Smooth muscle cell (in vitro differentiated cells): ENCODE results near the gene TM9SF4. TPM values are rescaled to one million over a fixed set of nuclear protein-coding genes. Genes with fewer than 3 reads are reported as not detected.

Experiments
- DNase-seq: peaks from one replicate; lab custom pipeline; 2025; ENCODE audit not compliant: unreplicated experiment; lab: John Stamatoyannopoulos, UW
- H2AFZ ChIP-seq: fragments of 200-600 bp; sonication (generic); 2 replicates; pipeline ENCODE4 v1.6.0; 2016; ENCODE audit warnings: antibody characterized with exemption, low read depth, mild to moderate bottlenecking
- H3F3A ChIP-seq: fragments of 200-600 bp; sonication (generic); 2 replicates; pipeline ENCODE4 v1.6.0; 2017; ENCODE audit warnings: antibody characterized with exemption, low read depth
- H3K27ac ChIP-seq: fragments of 200-600 bp; sonication (generic); 2 replicates; pipeline ENCODE4 v1.5.1; 2016; ENCODE audit warnings: low read depth, mild to moderate bottlenecking
- H3K27me3 ChIP-seq: fragments of 200-600 bp; sonication (generic); 2 replicates; pipeline ENCODE4 v1.6.1; 2016; ENCODE audit warnings: low read depth, mild to moderate bottlenecking
- H3K36me3 ChIP-seq: fragments of 200-600 bp; sonication (generic); 2 replicates; pipeline ENCODE4 v1.5.1; 2016; ENCODE audit warnings: low read depth
- H3K4me1 ChIP-seq: fragments of 200-600 bp; sonication (generic); 2 replicates; pipeline ENCODE4 v1.5.1; 2016; ENCODE audit warnings: low read depth
- H3K4me2 ChIP-seq: fragments of 200-600 bp; sonication (generic); 2 replicates; pipeline ENCODE4 v1.6.0; 2016; ENCODE audit warnings: mild to moderate bottlenecking
- H3K4me3 ChIP-seq: fragments of 200-600 bp; sonication (generic); 2 replicates; pipeline ENCODE4 v1.5.1; 2016; ENCODE audit warnings: mild to moderate bottlenecking
- H3K79me2 ChIP-seq: fragments of 200-600 bp; sonication (generic); 2 replicates; pipeline ENCODE4 v1.6.0; 2016; ENCODE audit warnings: low read depth, mild to moderate bottlenecking
- H3K9ac ChIP-seq: fragments of 200-600 bp; sonication (generic); 2 replicates; pipeline ENCODE4 v1.6.0; 2016; ENCODE audit warnings: low read depth
- H3K9me3 ChIP-seq: fragments of 200-600 bp; sonication (generic); replicated peaks from 2 replicates; pipeline ENCODE4 v1.5.1; 2016; ENCODE audit warnings: low read depth
- H4K20me1 ChIP-seq: fragments of 200-600 bp; sonication (generic); 2 replicates; pipeline ENCODE4 v1.6.0; 2016; ENCODE audit warnings: low read depth
- WGBS: methylation state at CpG from one replicate; pipeline ENCODE4 v1.1.7; 2016; ENCODE audit warnings: low lambda C conversion rate; 5-methylcytosine and 5-hydroxymethylcytosine counted together
- polyA plus RNA-seq: library from polyadenylated mRNA; unstranded; fragments of >200 nt; fragmentation: Nextera tagmentation; extraction: Ambion mirVana; gene quantifications from 2 replicates; pipeline ENCODE4 v1.2.1, GENCODE V29; 2016
- total RNA-seq: library from RNA; depleted of rRNA; stranded (reverse); fragments of >200 nt; gene quantifications from 2 replicates; pipeline ENCODE4 v1.2.3, GENCODE V29; 2014
- TF ChIP-seq, protein P1 (sequence below): fragments of 200-600 bp; sonication (generic); IDR thresholded peaks from 2 replicates; pipeline ENCODE4 v1.5.1; 2017; ENCODE audit warnings: borderline replicate concordance, mild to moderate bottlenecking, antibody characterized with exemption; ENCODE audit not compliant: insufficient read depth, poor library complexity, severe bottlenecking

TM9SF4 gene
- total and polyA plus RNA-seq, 2 experiments from 2014 or later, result 59.2 to 90.2 TPM

DNA sequence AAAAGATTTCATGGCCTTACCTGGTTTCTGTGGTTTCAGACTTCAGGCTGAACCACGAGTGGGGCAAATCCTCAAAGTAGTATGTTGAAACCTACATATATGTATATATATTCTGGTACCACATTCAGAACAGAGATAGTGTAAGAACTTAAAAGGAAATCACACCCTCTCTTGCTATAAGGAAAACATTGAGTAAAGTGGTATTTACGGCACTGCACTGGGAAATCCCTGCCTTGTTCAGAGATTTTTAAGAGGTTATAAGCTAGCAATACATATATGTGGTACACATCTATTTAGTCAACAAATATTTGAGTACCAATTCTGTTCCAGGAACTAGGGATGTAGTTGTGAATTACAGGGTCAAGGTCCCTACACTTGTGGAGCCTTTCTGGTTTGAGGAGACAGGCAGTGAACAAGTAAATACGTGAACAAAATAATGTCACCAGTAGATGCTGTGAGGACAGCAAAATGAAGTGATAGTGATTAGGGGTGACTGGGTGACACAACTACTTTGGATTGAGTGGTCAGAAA, 1.7 kb downstream of the TM9SF4 start:
- Histone ChIP-seq H3K27ac (no peak overlapping the region), H3K4me3 (peak overlapping the region; percentile 78), H2AFZ (no peak overlapping the region), H3K4me1 (peaks cover 13% of the 10 kb centered on the region), H3K9ac (peak overlapping the region; percentile 99), H3K27me3 (peaks cover 5% of the 10 kb centered on the region), H3K79me2 (peaks cover 66% of the 10 kb centered on the region), H3K36me3 (no peaks in the 10 kb centered on the region), H3K4me2 (peak overlapping the region; percentile 99), H3K9me3 (no peaks in the 10 kb centered on the region), H4K20me1 (peaks cover 51% of the 10 kb centered on the region), H3F3A (peaks cover 10% of the 10 kb centered on the region)
- TF ChIP-seq, protein P1, sequence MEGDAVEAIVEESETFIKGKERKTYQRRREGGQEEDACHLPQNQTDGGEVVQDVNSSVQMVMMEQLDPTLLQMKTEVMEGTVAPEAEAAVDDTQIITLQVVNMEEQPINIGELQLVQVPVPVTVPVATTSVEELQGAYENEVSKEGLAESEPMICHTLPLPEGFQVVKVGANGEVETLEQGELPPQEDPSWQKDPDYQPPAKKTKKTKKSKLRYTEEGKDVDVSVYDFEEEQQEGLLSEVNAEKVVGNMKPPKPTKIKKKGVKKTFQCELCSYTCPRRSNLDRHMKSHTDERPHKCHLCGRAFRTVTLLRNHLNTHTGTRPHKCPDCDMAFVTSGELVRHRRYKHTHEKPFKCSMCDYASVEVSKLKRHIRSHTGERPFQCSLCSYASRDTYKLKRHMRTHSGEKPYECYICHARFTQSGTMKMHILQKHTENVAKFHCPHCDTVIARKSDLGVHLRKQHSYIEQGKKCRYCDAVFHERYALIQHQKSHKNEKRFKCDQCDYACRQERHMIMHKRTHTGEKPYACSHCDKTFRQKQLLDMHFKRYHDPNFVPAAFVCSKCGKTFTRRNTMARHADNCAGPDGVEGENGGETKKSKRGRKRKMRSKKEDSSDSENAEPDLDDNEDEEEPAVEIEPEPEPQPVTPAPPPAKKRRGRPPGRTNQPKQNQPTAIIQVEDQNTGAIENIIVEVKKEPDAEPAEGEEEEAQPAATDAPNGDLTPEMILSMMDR, result no peak
- DNase-seq, result no peak
- WGBS, result 92% methylated on average over 3 of the region's 3 CpGs

DNA sequence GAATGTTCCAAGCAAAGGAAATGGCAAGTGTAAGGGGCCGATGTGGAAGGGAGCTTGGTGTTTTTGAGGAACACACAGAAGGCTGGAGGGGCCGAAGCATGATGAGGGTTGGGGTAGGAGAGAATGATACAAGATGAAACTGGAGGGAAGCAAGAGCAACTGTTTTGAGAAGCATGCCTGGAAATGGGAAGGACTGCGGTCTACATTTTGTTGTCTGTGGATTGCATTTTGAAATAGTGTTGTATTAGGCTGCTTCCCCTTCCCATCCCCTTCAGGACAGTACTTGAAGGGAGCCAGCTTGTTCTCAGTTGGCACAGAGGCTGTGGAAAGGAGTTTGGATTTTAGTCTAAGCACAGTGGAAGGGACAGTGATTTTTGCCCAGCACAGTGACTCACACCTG, 2.2 kb downstream of the TM9SF4 start:
- Histone ChIP-seq H3K27ac (no peak overlapping the region), H3K9ac (no peak overlapping the region), H3K9me3 (no peaks in the 10 kb centered on the region), H3K79me2 (peaks cover 71% of the 10 kb centered on the region), H3F3A (peaks cover 10% of the 10 kb centered on the region), H3K4me2 (peak overlapping the region; percentile 99), H3K27me3 (peaks cover 3% of the 10 kb centered on the region), H2AFZ (no peak overlapping the region), H3K36me3 (no peaks in the 10 kb centered on the region), H4K20me1 (peaks cover 57% of the 10 kb centered on the region), H3K4me1 (peaks cover 13% of the 10 kb centered on the region), H3K4me3 (no peak overlapping the region)
- WGBS, result 97% methylated on average over 3 of the region's 3 CpGs
- no peak for DNase-seq
- TF ChIP-seq, protein P1, result no peak

DNA sequence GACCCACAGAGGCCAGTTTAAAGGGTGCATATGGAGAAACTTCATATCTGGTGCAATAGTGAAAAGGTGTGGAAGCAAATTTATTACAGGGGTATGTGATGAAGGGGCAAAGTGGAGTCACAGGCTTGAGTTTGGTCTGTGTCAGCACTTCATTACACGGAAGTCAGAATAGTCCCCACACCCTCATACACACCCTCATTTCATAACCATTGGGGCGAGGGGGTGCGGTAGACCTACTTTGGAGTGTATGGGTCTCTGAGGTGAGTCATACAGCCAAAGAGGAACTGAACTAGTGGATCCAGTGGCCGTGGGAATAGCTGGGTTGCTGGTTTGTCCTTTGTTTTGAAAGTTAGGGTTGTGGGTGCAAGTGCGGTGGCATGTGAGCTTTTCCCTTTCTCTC, 3.3 kb downstream of the TM9SF4 start:
- peaks cover 68% of the 10 kb centered on the region for H4K20me1 ChIP-seq

More for the DNA sequence above, 3.3 kb downstream of the TM9SF4 start:
- H3K9ac ChIP-seq, result no peak overlapping the region
- no peaks in the 10 kb centered on the region for H3K9me3 ChIP-seq
- H3K4me2 ChIP-seq, result no peak overlapping the region
- H3K27ac ChIP-seq, result peak overlapping the region; percentile 0
- no peaks in the 10 kb centered on the region for H3K36me3 ChIP-seq
- peaks cover 82% of the 10 kb centered on the region for H3K79me2 ChIP-seq
- H3F3A ChIP-seq, result peaks cover 10% of the 10 kb centered on the region
- H3K4me3 ChIP-seq, result no peak overlapping the region
- no peaks in the 10 kb centered on the region for H3K27me3 ChIP-seq
- 93% methylated on average over 5 of the region's 5 CpGs for WGBS
- H2AFZ ChIP-seq, result no peak overlapping the region
- H3K4me1 ChIP-seq, result peaks cover 13% of the 10 kb centered on the region
- no peak for DNase-seq
- TF ChIP-seq, protein P1, result no peak
